Stimulated activated CD4-positive, alpha-beta T cell treated with anti-CD3 and anti-CD28 coated beads, Interleukin-12 subunit alpha, Interleukin-12 subunit beta, amount 100 ng/mL, for 4 hours (primary cell): ENCODE measurements around the gene HLA-E.
"Not testable (repeated sequence)": the region's sequence is repeated elsewhere in the genome, so short reads cannot be mapped to it uniquely, and the experiment has no call there.

Source experiments
- DNase-seq: peaks from one replicate; pipeline ENCODE4 v3.0.0-alpha.2; 2020

The HLA-E gene

DNA sequence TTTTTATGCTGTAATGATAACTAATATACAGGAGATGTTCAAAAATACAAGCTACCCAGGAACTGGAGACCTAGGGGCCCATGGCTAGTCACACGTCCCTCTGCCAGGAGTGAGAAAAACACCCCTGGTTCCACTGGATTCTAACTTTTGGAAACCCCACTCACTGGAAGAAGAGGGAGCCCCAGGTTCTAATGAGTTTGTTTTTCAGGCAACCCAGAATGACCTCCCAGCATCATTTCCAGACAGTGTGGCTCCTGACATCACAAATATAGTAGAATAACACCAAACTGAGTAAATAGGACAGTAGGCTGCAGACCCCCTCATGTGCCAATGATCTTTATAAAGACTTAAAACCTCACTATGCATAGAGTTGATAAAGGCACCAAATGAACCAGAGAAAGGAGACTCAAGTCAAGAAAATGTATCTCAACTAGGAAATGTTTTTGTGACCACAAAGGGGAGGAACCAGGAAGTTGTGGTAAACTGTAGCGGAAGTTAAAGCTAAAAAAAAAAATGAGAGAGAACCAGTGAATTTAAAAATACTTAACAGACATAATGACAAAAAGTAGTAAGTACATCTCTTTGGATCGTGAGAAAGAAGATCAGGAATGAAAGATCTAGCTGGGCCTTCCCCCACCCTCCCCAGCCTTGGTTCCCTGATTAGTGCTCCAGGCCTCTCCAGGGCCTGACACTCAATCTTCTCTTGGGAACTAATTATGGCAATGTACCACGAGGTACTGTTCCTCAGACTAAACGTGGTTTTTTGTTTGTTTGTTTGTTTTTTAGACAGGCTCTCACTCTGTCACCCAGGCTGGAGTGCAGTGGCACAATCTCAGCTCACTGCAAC is 19.8 kb downstream of the HLA-E start:
- DNase-seq = no peak

DNA sequence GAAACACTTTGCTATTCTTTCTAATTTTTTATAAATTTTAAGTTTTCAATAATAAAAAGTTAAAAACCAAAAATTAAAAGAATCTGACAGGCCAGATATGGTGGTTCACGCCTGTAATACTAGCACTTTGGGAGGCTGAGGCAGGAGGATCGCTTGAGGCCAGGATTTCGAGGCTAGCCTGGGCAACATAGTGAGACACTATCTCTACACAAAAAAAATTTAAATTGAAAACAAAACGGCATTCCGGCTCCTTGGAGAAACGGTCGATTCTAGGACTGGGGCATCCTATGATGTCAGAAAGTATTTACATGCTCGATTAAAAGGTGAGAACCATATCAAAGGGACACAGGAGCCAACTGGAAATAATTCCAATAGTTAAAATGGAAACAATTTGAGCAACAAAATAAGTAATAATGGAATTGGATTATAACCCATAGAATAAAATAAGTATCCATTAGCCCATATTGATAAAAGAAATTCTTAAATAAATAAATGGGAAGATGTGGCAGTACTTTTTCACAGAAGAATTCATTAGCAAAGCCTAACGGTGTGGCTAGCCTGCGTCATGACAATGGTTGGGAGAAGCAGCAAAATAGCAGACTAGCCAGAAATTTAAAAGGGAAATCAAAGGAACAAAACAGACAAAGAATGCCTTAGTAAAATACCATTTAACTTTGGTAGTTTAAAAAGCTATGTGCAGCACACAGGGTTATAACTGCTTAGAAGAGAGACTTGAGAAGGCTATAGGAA is 21.3 kb downstream of the HLA-E start:
- no peak for DNase-seq

DNA sequence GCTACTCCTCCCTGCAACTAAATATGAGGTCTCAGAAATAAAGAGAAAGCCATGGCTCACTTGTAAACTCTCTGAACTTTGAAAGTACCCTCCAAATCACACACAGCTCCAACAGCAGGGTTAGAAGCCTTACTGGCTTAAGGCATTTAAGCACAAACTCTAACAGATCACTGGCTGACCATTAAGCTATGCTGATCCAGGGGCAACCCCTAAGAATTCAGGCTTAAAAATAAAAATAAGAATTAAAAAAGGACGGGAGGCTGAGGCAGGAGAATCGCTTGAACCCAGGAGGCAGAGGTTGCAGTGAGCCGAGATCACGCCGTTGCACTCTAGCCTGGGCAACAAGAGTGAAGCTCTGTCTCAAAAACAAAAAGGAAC is 21.8 kb downstream of the HLA-E start:
- DNase-seq = no peak

DNA sequence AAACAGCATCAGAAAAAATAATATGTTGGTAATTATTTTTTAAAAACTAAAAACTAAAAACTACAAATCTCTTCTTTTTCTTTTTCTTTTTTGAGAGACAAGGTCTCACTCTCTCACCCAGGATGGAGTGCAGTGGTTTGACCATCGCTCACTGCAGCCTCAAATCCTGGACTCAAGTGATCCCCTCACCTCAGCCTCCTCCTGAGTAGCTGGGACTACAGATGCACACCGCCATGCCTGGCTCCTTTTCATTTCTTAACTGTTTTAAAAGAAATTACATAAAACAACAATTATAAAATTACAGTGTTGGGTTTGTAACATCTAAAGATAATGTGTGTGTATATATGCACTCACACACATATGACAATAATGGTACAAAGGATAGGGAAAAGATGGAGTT is 24.1 kb downstream of the HLA-E start:
- DNase-seq = no peak

DNA sequence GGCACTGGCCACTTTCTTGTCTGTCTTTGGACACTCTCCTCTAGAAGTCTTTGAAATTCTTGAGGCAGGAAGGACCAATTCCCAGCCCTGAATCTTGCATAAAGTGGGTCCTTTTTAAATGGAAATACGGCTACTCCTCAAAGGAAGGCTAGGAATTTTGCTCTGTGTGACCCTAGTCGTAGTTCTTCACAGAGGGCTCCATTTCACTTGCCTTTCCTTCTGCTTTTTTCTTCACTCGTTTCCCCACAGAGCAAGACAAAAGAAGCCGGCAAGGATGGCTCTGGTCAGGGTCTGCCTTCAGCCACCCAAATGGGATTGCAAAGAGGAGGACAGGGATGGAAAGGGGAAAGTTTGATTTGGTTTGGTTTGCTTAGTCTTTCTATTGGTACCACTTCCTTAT is 25.8 kb downstream of the HLA-E start:
- no peak for DNase-seq

DNA sequence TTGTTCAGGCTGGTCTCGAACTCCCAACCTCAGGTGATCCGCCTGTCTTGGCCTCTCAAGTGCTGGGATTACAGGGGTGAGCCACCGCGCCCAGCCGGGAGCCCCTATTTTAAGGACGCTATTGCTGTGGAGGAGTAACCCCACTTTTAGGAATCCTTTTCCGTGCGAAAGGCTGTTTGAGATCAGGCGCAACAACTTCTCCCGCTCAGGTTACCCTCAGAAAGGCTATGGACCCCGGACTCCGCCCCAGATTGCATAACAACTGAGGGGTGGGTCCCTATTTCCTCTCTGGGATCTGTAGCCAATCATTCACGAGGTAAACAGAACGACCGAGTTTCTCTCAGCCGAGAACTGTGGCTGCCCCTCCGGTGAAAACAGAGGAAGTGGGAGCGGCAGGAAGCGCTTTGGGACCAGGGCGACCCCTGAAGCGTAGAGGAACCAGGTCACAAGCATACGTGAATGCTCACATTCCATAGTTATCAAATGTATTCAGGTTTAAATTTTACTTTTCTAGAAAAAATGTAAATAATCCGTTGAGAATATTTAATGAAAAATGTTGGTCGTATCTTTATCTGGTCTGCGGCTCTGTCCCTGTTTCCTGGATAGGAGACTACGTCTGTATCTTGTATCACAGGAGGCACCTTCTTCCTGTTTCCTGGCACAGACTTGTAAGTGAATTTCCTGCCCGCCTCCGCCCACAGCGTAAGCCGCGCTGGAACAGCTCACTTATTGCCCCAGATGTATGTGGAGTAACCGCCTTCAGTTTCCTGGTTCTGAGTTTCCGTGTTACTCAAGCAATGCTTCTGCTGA is 26.8 kb downstream of the HLA-E start:
- DNase-seq = peak; percentile 83

DNA sequence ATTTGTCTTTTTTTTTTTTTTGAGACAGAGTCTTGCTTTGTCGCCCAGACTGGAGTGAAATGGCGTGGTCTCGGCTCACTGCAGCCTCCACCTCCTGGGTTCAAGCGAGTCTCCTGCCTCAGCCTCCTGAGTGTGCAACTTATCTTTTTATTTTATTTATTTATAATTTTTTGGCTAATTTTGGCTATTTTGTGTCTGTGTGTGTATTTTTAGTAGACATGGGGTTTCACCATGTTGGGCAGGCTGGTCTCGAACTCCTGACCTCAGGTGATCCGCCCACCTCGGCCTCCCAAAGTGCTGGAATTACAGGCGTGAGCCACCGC is 27.4 kb downstream of the HLA-E start:
- DNase-seq = not testable (repeated sequence)

DNA sequence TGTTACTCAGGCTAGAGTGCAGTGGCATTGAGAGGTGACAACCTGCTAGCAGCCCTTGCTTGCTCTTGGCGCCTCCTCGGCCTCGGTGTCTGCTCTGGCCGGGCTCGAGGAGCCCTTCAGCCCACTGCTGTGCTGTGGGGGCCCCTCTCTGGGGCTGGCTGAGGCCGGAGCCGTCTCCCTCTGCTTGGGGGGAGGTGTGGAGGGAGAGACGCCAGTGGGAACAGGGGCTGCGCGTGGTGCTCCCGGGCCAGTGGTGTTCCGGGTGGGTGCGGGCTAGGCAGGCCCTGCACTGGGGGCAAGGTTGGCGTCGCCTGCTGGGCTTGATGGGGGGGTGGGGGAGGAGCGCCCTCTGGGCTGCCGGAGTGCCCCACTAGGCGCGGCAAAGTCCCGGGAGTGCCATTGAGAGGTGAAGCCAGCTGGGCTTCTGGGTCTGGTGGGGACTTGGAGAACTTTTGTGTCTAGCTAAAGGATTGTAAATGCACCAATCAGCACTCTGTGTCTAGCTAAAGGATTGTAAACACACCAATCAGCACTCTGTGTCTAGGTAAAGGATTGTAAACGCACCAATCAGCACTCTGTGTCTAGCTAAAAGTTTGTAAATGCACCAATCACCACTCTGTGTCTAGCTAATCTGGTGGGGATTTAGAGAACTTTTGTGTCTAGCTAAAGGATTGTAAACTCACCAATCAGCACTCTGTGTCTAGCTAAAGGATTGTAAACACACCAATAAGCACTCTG is 28.6 kb downstream of the HLA-E start:
- DNase-seq = not testable (repeated sequence)

DNA sequence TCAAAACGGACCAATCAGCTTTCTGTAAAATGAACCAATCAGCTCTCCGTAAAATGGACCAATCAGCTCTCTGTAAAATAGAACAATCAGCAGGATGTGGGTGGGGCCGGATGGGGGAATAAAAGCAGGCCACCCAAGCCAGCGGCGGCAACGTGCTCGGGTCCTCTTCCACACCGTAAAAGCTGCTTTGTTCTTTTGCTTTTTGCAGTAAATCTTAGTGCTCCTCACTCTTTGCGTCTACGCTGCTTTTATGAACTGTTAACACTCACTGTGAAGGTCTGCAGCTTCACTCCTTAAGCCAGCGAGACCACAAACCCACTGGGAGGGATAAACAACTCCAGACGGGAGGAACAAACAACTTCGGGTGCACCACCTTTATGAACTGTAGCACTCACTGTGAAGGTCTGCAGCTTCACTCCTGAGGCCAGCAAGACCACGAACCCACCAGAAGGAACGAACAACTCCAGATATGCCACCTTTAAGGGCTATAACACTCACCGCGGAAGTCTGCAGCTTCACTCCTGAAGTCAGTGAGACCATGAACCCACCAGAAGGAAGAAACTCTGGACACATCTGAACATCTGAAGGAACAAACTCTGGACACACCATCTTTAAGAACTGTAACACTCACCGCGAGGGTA is 29.3 kb downstream of the HLA-E start:
- not testable (repeated sequence) for DNase-seq

DNA sequence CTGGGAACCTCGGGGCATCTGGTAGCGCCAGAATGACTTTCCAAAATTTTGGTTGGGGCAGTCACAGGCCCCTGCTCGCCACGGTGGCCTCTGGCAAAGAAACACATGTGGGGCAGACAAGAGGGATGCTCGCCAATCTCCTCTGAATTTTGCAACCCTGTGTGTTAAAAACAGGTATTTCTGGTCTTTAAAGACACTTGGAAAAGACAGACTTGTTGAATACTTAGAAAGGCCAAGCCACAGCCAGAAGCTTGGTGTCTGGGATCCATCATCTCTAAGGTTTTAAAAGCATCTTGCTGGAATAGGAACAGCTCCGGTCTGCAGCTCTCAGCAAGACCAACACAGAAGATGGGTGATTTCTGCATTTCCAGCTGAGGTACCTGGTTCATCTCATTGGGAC is 31.2 kb downstream of the HLA-E start:
- no peak for DNase-seq

DNA sequence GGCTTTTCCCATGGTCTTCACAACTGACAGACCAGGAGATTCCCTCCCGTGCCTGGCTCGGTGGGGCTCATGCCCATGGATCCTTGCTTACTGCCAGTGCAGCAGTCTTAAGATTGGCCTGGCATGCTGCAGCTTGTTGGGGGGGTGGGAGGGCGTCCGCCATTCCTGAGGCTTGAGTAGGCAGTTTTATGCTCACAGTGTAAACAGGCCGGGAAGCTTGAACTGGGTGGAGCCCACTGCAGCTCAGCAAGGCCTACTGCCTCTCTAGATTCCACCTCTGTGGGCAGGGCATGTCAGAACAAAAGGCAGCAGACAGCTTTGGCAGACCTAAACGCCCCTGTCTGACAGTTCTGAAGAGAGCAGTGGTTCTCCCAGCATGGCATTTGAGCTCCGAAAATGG is 31.8 kb downstream of the HLA-E start:
- not testable (repeated sequence) for DNase-seq

DNA sequence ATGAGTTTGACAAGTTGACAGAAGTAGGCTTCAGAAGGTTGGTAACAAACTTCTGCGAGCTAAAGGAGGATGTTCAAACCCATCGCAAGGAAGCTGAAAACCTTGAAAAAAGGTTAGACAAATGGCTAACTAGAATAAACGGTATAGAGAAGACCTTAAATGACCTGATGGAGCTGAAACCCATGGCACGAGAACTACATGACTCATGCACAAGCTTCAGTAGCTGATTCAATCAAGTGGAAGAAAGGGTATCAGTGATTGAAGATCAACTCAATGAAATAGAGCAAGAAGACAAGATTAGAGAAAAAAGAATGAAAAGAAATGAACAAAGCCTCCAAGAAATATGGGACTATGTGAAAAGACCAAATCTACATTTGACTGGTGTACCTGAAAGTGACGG is 32.6 kb downstream of the HLA-E start:
- not testable (repeated sequence) for DNase-seq

DNA sequence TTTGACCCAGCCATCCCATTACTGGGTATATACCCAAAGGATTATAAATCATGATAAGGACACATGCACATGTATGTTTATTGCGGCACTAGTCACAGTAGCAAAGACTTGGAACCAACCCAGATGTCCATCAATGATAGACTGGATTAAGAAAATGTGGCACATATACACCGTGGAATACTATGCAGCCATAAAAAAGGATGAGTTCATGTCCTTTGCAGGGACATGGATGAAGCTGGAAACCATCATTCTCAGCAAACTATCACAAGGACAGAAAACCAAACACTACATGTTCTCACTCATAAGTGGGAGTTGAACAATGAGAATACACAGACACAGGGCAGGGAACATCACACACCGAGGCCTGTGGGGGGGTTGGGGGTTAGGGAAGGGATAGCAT is 37.1 kb downstream of the HLA-E start:
- not testable (repeated sequence) for DNase-seq

DNA sequence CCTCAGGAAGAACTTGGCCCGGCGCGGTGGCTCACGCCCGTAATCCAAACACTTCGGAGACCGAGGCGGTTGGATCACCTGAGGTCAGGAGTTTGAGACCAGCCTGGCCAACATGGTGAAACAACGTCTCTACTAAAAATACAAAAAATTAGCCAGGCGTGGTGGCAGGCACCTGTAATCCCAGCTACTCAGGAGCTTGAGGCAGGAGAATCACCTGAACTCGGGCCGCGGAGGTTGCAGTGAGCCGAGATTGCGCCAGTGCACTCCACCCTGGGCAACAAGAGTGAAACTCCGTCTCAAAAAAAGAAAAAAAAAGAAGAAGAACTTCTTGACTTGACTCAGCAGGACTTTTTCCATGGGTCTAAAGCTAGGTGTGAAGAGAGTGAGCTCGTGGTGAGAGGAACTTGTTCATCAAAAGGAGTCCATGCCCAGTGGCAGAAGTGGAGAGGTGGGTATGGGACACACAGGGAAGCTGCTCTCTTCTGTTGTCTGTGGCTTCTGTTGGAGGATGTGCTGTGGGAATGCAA is 40.1 kb downstream of the HLA-E start:
- peak; percentile 47 for DNase-seq

DNA sequence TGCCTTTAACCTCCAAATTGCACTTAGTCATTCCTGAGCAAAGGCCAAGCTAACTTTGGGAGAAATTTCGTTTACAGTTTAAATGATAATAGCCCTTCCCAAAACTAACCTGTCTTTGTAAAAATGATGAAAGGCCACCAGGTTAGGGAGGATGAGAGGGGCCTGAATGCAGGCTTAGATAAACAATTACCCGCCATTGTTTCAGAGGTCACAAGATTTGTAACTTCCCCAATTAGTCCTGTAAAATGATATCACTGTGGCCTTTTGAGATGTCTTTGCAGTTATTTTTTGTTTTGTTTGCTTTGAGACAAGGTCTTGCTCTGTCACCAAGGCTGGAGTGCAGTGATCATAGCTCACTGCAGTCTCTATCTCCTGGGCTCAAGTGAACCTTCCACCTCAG is 40.7 kb downstream of the HLA-E start:
- DNase-seq = no peak

DNA sequence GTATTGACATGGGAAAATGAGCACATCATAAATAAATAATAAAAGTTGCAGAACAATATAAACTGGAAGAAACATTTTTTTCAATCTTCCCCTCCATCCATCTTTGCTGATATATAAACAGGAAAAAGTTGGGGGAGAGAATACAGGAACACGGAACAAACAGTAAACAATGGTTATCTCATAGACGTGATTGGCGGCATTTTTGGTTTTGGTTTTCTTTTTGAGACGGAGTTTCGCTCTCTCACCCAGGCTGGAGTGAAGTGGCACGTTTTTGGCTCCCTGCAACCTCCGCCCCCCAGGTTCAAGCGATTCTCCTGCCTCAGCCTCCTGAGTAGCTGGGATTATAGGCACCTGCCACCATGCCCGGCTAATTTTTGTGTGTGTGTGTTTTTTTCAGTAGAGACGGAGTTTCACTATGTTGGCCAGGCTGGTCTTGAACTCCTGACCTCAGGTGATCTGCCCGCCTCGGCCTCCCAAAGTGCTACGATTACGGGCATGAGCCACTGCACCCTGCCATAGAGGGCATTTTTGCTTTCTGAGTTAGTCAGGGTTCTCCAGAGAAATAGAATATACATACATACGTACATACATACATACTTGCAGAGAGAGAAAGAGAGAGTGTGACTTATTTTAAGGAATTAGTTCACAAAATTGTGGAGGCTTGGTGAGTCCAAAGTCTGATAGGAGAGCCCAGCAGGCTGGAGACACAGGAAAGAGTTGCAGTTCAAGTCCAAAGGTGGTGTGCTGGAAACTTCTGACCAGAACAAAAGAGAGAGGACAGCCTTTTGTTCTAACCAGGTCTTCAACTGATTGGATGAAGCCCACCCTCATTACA is 44.4 kb downstream of the HLA-E start:
- no peak for DNase-seq

DNA sequence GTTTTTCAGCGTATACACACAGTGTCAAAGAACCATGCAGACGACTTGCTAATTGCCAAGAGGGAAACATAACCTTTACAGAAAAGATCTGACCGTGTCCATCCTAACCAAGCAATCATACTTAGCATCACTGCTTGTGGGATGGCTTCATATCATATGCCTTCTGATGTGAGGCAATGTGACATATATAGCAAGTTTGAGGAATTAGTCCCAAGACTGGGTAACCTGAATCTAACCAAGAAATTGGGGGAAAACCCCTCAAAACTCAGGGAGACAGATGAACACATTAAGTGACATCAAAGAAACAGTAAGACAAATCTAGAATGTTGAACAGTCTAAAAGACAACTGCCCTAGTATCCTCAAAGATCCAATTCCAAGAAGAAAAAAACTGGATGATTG is 48.6 kb downstream of the HLA-E start:
- DNase-seq = no peak

DNA sequence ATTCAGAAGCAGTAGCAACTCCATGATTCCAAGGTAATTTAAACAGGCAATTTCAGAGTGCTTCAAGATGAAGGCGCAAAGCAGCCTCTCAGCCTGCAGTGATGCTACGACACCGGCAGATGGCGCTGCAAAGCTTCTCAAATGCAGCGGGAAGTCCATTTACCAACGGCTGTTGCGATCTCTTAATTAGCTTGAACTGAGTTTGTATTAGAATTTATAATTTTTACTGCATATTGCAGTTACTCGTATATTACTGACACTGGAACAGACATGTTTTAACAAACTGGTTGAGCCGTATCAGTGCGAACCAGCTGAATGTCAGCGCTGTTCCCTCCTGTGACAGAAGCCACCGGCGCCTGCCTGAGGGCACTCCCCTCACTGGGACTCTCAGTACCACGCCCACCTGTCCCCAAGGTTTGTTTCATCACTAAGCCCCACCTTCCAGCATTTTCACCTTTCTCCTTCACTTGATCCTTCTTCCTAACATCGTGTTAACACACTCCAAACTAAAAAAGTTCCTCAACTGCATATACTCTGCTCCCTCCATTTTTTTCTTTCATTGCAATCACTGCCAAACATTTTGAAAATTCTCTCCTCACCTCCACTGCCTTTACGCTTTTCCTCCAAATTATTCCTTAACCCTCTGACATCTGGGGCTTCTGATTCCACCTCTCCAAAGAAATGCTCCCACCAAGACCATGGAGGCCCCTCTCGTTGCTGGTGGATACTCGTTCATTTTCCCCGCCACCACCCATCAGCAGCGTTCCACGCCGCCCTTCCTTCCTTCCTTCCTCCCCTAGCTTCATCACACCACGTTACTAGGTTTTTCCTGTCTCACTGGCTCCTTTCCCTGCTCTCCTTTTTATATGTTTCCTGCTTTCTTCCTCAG is 52.5 kb downstream of the HLA-E start:
- peak; percentile 77 for DNase-seq

DNA sequence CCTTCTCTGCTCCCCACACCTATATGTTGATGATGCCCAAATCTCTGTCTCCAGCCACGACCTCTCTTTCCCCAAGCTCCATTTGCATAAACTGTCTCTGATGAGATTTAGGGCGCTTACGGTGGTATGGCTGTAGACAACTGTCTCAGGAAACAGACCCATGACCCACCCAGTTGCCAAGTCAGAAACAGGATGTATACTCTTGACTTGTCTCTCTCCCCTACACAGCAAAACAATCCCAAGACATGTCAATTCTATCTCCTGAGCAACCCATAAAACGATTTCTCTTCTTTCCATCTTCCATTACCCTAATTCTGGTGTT is 53.1 kb downstream of the HLA-E start:
- no peak for DNase-seq

DNA sequence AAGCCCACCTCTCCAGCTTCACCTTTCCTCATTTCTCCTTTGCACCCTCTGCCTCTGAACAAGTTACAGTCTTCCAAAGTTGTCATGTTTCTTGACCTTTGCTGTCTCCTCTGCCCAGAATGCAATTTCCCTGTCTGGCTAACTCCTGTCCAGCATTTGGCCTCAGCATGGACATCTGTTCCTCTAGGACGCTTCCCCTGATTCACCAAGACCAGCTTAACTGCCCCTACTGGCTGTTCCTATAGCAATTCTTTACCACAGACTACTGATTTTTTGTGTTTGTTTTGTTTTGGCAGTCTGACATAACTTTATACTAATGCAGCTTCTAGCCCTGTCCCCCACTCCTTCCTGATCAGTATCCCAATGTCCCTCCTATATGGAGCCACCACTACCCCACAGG is 53.6 kb downstream of the HLA-E start:
- no peak for DNase-seq
